ENCODE measurements around the gene HIVEP3.

Gene HIVEP3

DNA sequence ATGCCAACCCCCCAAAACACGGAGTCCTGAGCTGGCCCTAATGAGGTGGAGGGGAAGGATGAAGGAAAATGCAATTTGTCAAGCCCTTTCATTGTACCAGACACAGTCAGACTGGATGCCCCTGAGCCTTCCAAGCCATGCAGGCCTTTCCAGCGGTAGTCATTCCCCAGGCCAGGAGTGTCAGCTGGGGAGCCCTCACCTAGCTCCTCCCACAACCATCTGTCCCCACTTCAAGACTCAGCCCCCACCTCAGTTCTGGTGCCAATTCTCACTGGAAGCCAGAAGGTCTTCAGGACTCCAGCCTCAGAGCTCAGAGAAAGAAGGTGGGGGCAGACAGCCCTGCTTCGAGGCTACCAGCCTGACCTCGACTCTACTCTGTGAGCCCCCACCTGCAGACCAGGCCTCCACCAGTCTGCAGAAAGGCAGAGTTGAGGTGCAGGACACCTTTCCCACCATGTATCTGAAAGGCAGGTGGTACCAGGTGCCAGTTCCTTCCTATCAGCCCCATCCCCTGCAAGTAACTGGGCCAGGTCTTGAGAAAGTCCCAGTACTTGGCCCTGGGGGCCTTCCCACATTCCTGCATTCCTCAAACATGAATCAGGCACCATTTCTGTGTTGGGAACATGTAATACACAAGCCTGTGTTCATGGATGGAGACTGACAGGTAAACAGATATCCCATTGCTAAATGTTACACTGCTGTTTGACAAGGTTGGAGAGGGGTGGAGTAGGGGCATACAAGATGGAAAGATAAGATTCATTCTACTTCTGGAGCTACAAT lies 253.7 kb downstream of the HIVEP3 start:
- peak; percentile 54 for DNase-seq (ENCODE audit: low spot score)

DNA sequence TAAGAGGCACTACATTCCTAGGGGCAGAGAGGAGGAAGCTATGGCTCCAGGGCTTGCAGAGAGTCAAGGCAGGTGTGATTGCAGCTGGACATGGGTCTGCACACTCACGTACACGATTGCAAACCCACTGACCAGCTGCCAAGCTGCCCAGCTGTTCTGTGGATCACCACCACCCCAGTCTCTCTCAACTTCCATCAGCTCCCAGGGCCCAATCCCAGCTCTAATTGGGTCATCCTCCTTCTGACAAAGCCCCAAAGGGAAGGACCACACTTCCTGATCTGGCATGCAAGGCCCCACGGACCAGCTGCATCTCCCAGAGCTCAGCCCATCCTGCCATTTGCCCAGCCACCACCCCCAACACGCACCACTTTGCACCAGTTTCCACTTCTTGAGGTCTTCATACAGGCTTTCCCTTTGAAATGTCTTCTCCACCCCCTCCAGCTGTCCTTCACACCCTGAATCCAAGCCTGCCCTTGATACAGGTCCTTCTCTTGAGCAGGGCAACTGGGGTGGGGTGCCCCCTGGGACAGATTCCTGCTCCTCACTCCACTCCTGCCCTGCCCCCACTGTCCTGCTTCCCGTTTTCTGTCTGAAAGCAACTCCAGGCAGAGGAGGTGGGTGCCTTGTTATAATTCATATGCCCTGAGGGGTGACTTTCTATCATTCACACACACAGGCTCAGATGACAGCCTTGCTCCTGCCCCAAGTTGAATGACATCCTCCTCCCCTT lies 254.9 kb downstream of the HIVEP3 start:
- DNase-seq (ENCODE audit: low spot score), result no peak

DNA sequence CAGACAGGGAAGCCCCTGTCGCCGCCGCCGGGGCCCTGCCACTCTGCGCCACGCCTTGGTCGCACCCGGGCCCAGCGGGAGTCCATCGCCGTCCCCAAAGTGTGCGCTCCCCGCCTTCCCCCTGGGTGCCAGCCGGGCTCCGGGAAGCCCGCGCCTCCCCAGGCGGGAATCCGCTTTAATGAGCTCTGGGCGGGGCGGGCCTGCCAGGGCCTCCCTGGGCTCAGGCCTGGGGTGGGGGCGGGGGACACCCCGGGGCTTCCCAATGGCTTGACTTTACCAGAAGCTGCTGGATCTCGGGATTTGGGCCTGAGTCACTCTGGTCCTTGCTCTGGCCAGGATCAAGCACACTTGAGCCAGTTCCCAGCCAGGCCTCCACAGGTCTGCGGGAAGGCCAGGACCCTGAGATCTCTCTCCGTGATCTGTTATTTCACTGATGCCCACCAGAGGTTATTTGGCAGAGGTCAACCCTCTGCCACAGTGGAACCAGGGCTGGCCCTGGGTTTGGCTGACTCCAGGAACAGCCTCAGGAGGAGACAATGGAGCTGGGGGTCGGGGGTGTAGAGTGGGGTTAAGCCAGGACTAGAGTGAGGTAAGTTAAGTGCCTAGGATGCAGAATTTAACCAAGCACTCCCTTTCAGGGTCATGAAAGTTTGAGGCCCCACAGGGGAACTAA lies 255.8 kb downstream of the HIVEP3 start:
- no peak for DNase-seq (ENCODE audit: low spot score)

DNA sequence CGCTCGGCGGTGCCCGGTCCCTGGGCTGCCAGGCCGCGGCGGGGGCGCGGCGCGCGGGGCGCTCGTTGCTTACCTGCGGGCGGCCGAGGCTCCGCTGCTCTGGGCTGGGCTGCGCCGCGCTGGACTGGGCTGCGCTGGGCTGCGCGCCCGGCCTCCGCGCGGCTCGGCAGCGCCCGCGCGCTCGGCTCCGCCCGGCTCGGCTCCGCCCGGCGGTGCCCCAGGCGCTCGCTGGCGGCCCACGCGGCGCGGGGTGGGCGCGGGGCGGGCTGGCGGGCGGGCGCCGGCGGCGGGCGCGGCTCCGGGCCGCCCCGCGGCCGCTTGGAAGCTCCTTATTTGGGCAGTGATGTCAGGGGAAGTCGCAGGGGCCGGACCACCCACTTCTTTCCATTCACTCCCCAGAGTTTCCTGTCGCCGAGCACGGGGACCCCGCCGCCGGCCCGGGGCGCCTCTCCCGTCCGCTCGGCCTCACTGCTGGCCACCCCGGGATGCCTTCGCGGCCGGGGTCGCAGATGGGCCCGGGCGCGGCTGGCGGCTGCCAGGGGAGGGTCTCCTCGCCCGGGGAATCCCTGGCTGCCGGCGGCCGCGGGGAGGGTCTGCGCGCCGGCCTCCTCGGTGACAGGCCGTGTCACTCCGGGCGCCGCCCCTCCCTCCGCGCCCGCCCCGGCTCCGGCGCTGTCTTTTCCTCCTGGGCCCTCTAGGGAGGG lies 256.5 kb downstream of the HIVEP3 start:
- no peak for DNase-seq (ENCODE audit: low spot score)

DNA sequence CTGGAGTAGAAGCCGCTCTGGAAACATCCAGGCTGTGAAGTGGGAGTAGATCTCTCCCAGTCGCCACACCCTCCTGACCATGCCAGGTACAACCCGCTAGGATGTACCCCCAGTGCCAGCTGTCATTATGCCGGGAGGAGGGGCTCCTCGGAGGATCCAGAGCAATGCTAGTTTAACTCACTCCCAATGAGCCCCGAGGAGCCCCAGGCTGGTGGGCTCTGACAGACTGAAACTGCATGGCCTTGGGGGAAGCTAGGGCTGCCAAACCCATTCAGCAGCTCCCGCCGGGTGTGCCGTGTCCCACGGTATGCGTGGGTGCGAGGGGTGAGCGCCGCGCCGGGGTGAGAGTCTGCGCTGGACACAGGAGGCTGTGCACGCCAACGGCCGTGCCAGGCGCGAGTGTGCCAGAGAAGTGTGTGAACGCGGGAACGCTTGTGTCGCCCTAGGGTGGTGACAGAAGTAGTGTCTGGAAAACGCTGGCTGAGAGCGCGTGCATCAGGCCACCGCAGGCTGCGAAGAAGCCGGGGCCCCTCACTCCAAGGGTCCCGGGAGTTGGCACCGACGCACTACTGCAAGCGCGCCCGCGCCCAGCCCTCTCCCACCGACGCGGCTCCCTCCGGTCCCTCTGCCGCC lies 257.2 kb downstream of the HIVEP3 start:
- DNase-seq (ENCODE audit: low spot score), result no peak

DNA sequence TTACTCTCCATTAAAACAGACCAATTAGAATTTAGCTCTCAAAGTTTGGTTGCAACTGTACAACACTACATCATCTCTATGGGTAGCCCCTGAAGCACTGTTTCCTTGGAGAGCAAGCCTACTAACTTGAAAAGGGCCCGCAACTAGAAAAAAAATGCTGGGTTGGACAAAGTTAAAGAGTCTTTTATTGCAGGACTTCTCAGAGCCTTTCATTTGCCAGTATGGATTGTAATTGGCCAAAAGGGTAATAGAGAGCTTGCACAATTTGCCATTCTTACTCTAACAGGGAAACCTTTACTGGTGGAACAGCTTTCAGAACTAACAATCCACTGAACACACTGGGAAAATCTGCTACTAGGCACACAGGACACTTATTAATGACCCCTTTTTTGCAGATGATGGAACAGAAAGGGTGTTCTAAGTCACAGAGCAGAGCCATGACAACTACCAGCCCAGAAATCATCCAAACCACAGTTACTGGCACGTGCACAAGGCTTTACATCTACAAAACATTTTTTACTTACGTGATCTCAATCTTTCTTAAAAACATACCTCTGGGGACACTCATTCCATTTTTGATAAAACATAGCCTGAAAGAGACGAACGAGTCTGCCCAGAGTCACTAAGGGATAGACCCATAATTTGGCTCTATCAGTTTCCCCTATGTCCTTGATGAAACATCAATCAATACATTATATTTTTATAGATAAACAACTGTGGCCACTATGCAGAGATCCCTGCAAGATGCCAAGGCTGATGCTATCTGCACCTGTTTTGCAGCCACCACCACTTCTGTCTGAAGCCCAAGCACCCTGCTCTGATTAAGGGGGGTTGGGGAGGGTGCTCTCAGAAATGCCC lies 257.9 kb downstream of the HIVEP3 start:
- no peak for DNase-seq (ENCODE audit: low spot score)

DNA sequence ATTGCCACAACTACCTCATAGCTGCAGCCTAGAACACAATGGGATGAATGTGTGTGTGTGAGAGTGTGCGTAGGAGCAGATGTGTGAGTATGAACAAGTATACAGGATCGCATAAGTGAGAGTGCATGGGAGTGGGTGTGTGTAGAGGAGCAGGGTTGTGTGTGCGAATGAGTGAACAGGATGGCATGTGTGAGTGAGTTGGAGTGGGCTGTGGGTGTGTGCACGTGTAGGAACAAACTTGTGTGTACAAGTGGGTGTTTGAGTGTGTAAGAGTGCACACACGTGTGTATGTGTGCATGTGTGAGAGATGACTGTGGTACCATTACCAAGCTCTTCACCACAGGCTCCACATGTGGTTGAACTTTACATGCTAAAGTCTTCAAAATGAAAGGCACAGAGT lies 258.8 kb downstream of the HIVEP3 start:
- DNase-seq (ENCODE audit: low spot score), result no peak

DNA sequence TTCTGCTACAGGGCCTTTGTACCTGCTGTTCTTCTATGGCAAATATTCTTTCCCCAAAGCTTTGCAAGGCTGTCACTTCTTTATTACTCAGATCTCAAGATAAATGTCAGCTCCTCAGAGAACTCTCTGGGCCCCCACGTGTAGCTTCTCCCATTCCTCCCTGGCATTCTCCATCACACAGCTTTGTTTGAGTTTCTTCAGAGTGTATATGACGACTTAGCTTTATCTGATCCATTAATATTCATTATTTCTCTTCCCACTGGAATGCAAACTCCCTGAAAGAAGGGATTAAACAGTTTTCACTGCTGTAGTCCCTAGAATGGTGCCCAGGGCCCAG lies 259.6 kb downstream of the HIVEP3 start:
- no peak for DNase-seq (ENCODE audit: low spot score)

DNA sequence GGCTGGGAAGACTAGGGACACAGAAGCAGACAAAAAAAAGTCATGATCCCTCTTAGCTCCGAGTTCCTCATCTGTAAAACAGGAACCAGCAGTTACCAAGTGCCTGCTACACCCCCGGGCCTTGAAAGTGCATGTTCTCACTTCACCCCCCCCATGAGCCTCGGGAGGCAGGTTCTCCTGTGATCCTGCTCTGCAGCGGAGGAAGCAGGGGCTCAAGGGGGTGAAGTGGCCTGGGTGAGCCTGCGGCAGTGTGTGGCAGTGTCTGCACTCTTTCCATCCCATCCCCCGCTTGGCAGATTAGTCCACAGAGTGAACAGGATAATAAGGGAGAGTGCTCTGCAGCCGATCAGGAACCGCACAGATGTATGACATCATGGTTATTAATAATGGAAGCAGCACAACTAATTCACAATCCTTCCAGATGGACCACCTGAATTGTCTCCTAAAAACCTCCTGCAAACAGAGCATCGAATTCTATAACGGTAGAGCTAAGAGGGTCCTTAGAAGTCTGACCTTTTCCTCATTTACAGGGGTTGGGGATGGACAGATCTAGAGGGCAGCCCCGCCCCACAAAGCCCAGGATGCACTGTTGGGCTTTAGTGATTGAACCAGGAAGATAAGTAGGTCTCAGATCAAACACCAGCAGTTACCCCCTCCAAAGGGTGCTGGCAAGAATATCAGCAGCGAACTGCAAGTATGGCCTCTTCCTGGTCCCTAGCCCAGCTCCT lies 260.1 kb downstream of the HIVEP3 start:
- no peak for DNase-seq (ENCODE audit: low spot score)

DNA sequence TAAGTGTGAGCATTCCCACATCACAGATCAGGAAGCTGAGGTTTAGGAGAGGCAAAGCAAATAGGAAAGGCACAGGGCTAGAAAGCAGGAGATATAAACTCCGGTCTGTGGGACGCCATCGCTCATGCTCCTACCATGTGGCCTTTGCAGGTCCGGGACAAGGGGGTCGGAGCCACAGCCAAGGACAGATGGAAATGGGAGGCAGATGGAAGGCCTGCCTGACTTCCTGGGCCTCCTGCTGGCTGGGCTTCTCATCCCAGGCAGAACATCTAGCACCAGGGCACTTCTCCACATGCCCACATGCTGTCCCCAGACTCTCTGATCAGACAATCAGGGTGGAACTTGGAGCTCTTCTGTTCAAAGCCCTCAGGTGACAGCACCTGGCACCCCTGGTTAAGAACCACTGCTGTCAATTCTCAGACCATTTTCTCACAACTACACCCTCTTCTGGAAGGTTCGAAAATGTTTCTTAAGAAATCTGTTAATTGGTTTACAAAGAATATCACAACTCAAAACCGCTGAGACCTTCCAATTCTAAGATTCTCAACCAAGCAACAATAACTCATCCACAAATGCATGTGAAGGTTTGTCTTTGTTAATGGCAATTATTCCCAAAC lies 260.9 kb downstream of the HIVEP3 start:
- peak; percentile 72 for DNase-seq (ENCODE audit: low spot score)

DNA sequence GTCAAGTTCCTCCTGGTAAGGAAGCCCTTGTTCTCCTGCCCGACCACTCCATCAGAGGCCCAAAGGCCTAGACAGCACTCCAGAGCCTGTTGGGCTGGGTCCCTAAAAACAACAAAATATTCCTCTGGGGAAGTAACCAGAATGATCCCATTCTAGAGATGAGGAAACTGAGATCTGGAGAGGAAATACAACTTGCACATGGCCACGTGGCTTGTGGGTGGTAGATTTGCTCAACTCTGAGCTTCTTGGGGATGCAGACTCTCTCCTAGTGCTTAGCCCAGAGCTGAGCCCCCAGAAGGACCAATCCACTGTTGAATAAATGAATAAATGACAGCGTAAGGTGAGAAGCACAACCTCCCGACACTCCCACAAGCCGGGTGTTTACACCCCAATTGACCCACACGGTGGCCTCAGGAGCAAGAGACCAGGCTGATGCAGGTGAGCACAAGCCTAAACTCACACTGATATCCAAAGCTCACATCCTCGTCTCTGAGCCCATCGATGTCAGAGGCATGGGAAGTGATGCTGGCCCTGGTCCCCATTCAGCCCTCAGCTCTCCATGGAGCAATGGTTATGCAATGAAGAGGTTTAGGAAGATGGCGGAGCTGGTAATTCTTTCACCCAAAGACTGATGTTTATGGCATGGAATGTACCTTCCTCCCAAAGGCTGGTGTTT lies 261.8 kb downstream of the HIVEP3 start:
- no peak for DNase-seq (ENCODE audit: low spot score)

DNA sequence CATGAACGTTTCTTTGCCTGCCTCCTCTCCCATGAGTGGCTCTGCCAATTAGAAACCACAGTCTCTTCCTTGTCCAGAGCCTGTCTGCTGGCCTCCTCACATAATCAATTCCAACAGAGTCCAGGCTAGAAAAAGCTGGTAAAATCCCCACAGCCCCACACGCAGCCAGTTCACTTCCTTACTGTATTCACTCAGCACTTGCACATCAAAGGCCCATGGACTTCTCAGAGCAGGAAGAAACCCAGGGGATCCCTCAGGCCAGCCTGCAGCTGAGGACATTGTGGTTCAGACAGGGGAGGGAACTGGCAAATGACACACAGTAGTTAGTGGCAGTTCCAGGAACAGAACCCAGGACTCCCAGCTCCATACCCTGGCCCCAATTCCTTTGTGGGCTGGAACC lies 262.7 kb downstream of the HIVEP3 start:
- DNase-seq (ENCODE audit: low spot score), result no peak

DNA sequence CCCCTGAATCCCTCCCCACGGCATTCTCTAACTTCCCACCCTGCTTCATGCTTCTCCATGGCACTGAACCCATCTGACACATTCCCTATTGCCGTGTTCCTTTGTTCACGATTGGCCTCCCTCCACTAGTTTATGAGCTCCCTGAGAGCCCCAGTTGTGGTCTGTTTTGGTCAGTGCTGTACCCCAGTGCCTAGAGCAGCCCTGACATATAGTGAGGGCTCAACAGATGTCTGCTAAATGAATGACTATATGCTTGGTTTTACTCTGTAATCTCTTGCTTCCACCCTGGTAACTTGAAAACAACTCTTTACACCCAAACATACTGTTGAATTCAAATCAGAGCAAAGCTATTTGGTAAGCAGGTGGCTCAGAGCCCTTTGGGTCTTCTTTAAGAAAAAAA lies 263.1 kb downstream of the HIVEP3 start:
- no peak for DNase-seq (ENCODE audit: low spot score)

DNA sequence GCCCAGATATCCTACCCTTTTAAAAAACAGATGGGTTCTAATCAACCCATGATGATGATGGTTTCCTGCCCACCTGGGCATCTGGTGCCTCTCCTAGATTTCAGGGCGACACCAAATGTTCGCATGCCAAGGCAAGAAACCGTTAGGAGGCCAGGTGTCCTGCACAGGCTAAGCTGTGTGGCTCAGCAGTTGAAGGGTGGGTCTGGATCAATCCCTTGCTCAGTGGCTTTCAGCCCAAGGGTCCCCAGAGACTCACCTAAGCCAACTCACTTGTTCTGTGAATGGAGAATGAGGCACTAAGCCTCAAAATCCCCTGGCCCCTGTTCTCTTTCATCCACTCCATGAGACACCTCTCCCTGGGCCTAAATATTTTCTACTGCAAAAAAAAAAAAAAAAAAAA lies 265.1 kb downstream of the HIVEP3 start:
- no peak for DNase-seq (ENCODE audit: low spot score)

DNA sequence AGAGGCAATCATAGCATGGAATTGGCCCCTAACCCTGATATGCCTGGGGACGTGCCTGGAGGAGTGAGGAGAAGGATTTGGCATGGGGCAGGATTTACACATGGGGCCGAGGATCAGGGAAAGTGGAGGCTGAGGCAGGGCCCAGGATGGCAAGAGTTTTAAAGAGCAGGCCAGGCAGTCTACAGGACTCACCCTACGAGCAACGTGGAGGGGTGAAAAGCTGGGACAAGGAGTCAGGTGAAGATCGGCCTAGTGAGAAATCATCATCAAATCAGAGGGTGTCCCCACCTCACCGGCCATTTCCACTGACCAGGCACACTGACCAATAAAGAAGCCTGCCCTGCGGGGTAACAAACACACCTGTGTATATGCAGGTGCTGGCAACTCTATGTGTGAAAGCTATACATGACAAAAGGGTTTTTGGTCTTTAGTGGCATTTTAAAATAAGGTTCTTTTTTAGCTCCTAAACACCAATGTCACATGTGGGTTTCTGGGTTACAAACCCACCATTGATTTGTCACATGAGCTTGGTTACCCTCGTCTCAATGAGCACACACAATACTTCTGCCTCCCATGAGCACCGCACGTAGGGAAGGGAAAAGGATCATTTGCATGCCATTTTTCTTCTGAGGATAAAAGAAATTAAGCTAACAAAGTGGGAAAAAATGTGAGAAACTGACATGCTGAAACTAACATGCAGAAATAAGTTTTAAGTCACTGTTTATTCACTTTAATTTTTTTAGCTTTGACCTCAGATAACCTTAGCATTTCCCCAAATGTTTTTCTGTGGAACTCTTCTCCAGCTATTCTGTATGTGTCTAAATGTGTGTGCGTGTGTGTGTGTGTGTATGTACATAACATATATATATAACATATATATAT lies 266.1 kb downstream of the HIVEP3 start:
- no peak for DNase-seq (ENCODE audit: low spot score)

DNA sequence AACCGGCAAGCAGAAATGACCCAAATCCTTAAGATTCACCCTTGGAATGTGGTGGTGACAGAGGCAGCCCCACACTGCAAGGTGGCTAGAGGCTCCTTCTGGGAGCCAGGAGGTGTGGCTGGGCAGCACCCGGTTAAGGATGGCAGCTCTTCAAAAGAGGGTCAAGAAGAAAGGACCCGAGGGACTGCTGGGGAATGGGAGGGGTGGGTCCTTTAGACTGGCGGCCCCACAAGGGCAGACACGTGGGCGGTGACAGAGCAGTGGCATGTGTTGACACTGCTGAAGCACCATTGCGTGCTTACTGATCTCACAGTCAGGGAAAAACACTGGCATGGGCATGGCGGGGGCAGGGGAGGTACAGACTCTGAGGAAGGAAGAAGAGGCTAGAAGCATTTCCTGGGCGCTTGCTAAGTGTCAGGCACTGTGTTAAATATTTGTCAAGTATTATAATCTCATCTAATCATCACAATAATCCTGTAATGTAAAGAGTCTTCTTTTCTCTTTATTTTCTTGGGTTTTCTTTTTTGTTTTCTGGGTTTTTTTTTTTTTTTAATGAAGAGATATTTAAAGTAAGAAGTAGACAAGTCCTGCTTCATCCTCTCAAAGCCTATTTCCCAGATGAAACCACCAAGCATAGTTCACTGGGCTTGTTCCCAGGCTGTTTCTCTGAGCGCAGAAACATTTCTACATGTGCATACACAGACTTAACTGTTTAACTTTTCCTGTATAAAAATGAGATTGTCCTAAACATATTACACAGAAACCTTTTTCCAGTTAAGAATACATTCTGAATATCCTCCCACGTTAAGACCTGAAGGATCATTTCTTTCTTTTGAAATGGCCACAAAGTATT lies 268.5 kb downstream of the HIVEP3 start:
- no peak for DNase-seq (ENCODE audit: low spot score)

DNA sequence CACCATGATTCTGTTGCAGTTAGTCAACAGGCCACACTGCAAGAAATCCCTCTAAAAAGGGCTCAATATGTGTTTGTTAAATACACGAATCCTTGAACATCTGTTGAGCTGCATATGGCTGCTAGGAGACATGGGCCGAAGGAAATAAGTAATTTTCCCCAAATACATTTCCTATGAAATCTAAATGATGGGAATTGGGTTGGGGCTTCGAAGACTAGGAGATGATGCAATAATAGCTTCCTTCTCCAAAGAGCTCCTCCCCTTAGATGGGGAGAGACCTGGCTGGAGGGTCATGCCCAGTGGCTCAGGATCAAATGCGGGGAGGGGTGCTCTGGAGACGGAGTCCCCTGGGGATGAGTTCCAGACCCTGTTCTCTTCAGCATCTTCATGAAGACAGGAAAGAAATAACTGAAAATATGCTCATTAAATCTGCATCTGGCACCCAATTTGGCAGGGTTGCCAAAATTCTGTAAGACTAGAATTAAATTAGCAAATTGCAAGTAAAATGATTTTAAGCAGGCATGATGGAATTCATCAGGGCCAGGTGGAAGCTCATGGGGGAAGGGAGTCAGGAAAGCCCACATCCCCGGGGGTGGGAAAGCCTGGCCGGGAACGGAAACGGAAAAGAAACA lies 269.2 kb downstream of the HIVEP3 start:
- no peak for DNase-seq (ENCODE audit: low spot score)
